Fibroblast of skin of left quadriceps (primary cell): ENCODE data around the gene MAML3.

Source experiments
- DNase-seq, 2 experiments: peaks; one replicate each; pipeline ENCODE4 v3.0.0-alpha.2; 2013; ENCODE audit warnings: low read depth in 2 of 2

The MAML3 gene

GRCh38 chr4:139756391-139757180, 397.4 kb downstream of the MAML3 start:
- DNase-seq, result no peak

DNA sequence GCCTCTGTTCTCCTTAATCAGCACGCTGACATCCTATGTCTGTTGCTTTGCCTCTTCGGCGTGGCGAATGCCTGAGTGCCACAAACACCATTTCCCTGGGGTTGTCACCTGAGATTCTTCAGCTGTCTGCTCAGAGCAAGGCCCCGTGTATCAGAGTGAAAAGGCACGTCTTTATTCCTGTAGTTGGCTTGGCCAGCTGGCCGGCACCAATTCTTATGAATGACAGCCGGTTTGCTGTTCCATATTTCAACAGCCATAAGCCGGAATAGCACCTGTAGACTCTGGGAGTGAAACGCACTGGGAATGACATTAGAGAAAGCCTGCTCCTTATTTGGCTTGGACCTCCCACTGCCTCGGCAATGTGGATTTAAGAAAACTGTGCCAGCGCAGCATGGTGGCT, 399.0 kb downstream of the MAML3 start:
- DNase-seq, result no peak

GRCh38 chr4:139753686-139754085, 400.3 kb downstream of the MAML3 start:
- no peak for DNase-seq

DNA sequence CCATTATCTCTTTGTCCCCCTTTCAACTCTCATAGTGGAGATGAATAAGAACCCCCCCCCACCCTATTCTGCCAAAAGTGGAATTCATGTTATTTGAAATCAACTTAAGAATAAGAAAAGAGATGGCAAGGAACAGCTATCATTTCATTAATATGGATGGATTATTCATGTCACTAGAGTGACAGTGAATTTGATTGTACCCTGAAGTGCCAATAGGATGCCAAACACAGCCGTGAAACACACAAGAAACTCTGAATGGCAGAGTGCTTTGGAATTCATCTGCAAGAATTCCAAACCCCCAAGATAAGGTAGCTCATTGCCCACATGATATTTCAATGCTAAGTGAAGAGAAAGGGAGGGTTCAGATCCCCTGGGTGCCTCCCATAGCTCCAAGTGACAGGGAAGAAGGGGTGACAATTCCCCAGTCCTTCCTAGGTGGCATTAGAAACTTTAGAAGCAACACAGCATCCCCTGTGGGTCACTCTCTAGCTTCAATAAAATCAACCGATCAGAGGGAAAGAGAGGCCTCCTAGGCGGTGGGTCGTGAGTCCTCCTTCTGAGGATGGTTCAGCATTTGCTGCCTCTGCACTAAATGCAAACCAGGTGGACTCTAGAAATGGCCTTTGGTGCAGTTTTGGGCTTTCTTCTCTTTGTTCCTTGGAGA, 404.0 kb downstream of the MAML3 start:
- no peak for DNase-seq

DNA sequence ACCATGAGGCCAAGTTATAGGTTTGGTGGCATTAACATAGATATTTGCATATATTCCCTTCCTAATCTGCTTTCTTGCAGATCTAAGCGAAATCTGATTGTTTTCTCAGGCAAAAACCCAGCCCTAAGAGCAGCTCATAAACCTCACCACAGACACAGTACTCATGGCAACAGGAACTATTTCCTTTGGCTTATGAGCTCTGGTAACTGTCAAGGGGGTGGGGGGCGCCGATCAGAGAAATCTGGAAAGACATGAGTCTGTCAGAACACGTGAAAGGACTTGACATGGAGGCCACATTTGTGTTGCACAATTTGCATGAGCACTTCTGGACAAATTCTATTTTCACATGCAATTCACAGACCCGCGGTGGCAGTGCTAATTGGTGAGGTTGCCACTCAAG, 404.6 kb downstream of the MAML3 start:
- no peak for DNase-seq

- no peak for DNase-seq
These were observed 407.4 kb downstream of the MAML3 start for GRCh38 chr4:139746431-139747171.

DNA sequence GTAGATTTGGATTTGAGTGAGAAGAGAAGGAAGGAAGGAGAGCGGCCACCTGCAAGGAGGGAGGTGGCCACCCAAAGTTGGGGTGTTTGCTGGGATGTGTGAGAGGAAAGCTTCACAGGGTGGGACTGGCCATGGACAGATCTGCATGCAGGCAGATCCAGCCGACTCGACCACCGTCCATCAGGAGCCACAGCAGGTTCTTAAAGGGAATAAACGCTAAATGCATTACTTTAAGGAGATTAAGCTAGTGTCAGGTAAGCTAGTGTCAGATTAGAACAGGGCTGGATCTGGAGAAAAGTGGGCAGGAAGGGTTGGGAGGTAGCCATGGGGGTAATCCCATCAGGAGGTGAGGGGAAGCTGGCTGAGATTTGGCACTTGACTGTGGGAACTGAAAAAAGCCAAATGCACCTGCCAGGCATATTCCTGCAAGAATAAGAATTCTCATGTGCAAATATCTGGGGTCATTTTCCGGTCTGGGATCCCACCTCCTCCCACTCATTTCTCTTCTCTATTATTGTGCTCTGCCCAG, 408.8 kb downstream of the MAML3 start:
- DNase-seq, result no peak

GRCh38 chr4:139744232-139744631, 409.8 kb downstream of the MAML3 start:
- DNase-seq, result no peak

DNA sequence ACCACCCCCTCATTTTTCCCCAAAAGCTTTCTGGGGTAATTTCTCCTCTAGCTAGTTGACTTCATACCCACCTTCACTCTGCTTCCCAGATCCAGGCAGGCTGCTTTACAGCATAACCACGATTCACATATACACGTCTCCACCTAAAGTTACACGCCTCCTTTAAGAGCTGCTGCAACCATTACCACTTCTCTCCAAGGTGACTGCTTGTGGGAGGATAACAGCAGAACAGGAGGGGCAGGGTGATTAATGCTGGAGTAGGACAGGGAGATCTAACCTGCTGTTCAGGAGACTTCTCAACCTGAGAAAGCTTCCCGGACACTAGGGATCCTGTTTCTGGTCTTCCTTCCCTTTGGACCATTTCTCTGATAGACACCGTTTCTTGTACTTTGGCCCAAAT, 411.0 kb downstream of the MAML3 start:
- DNase-seq, result no peak

- peak; percentile 87 for DNase-seq
These were observed 413.4 kb downstream of the MAML3 start for GRCh38 chr4:139740531-139741041.

- no peak for DNase-seq
These were observed 413.9 kb downstream of the MAML3 start for GRCh38 chr4:139740121-139740520.

DNA sequence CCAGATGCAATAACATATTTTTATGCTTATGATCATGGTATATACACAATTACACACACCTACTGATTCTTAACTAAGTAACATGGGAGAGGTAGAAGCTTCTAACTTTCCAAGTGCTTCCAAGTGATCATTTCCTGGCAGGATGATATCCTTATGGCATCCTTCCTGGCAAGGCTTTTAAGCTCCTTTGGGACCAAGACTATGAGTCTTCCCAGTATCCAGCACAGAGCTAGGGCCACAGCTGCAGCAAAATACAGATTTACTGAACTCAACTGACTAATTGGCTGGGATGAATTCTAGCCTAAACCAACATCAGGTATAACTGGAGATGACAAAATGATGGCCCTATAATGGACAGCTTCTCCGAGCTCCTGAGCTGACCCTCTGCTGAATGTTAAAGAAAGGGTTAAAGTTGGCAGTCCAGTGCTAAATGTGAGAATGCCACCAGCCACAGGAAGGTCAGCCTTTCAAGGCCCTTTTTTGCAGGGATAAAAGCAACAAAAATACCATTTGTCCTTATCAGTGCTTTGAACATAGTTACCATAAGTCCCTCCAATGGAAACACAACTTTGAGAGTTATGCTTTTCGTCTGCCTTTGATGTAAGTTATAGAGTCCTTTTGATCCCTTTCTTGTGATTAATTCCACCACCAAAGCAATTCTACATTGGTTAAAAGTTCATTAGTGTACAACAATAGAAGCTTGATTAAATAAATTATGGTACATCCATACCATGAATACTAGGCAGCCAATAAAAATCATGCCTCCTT, 415.0 kb downstream of the MAML3 start:
- no peak for DNase-seq

- no peak for DNase-seq
These were observed 417.3 kb downstream of the MAML3 start for GRCh38 chr4:139736661-139737060.

GRCh38 chr4:139736274-139736660, 417.7 kb downstream of the MAML3 start:
- no peak for DNase-seq

DNA sequence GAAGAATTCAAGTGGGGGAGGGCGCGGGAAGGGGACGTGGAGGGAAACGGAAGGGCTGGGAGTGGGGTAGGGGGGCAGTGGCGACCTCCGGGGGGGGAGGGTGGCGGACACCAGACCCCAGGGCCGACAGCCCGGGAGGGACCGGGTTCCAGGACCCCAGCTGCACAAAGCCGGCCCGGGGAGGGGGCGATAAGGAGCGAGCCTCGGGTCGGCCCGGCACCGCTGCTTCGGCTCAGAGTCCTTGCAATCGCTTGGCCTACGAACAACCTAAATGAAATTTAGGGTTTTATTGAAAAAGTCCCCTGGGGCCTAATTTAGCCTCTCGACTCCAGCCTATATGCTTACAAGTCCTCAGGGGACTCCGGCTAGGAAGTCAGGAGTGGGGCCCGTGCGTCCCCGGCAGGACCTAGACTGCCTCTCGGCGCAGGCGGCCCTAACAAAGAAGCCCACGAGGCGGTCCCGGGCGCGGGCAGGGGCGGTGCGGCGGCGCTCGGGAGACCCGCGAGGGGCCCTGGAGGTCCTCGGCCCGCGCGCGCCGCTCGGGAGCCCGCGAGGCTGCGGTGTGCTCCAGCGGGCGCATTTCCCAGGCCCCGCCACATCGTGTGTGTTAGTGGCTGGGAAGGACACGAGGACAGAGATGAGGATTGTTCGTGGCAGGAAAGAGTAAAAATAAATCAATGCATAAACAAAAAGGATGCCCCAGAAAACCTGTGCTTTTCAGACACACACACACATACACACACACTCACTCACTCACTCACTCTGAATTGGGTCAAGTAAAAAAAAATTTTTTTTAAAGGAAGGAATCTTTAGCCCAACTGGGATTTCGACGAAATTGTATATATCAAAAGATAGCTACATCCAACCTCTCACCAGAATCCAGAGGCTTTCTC, 418.4 kb downstream of the MAML3 start:
- DNase-seq, result no peak

GRCh38 chr4:139734875-139735380, 419.1 kb downstream of the MAML3 start:
- peak; percentile 62 to 72 for DNase-seq

- DNase-seq, result peak in 1 of 2 experiments; percentile 29
These were observed 419.6 kb downstream of the MAML3 start for GRCh38 chr4:139734201-139734874.

- no peak for DNase-seq
These were observed 420.9 kb downstream of the MAML3 start for GRCh38 chr4:139732991-139733570.

- DNase-seq, result no peak
These were observed 425.1 kb downstream of the MAML3 start for GRCh38 chr4:139728840-139729239.
